Measurements from ENCODE around the gene HEXD.

GRCh38 chr17:82477934-82478333, 59.8 kb downstream of the HEXD start:
- TF ChIP-seq CTCF (IDR thresholded peaks at IDR 0.05; ENCODE audit: control extremely low read depth in 1 of 3, insufficient read depth in 1 of 3, low read depth in 1 of 3, low read length in 3 of 3) (no peak), CHD1 (IDR thresholded peaks at IDR 0.05; ENCODE audit: low read depth, low read length) (no peak), EGR1 (IDR thresholded peaks at IDR 0.05; ENCODE audit: borderline replicate concordance, low read depth, low read length) (no peak), POLR2A (IDR thresholded peaks at IDR 0.05; ENCODE audit: control extremely low read depth in 1 of 2, low read depth in 2 of 2, low read length in 2 of 2) (no peak)
